NCI-H2171 (cell line): ENCODE data around the gene DCDC2C.
"Not testable (repeated sequence)": the region's sequence is repeated elsewhere in the genome, so short reads cannot be mapped to it uniquely, and the experiment has no call there.

Source experiments
- DNase-seq: peaks from one replicate; lab custom pipeline; 2025; lab: John Stamatoyannopoulos, UW

Gene DCDC2C

DNA sequence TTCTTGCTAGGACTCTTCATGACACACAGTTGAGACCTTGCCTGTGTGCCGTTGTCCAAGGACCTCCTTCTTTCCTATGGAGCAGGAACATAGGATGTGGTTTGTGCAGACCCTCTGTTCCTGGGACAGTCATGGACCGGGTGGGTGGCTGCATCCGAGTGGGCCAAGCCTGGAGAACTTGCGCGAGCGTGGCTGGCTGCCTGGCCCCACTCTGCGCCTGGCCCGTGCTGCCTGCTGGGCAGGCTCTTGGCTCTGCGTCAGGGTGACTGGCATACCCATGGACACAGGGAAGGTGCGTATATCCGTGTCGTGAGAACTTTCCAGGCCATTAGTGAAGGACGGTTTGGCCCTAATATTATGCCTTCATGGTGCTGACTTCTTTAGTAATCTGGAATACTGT is 68.2 kb downstream of the DCDC2C start:
- no peak for DNase-seq

DNA sequence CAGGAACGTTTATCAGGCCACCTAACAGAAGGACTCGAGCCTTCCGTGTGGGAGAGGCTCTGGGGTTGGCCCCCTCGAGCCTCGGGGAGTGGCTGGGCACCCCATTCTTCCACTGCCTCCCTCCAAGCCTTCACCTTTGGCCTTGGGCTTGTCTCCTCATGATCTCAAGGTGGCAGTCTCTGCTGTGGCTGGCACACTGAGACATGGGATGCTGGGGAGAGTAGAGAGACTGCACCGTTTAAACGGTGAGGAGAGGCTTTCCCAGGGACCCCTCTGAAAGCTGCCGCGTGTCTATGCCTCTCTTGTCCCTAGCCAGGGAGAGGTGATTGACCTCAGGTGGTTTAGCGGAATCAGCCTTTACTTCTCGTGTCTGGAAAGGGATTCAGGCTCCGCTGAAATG is 71.0 kb downstream of the DCDC2C start:
- no peak for DNase-seq

DNA sequence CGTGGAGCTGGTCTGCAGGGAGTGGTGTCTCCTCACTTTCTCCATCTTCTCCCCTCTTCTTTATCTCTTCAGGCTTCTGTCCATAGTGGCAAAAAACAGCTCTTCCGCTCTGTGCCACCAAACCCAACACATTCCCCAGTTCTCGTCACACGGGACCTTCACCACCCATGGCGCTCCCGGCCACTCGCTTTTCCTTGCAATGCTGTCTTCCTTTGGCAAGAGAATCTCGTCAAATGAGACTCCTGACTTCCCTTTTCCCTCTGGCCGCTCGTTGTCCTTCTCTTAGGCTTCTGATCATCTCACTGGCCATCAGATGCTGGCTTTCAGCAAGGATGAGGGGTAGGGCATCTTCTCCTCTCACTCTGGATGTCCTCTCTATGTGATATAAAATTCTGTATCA is 72.9 kb downstream of the DCDC2C start:
- DNase-seq = no peak

DNA sequence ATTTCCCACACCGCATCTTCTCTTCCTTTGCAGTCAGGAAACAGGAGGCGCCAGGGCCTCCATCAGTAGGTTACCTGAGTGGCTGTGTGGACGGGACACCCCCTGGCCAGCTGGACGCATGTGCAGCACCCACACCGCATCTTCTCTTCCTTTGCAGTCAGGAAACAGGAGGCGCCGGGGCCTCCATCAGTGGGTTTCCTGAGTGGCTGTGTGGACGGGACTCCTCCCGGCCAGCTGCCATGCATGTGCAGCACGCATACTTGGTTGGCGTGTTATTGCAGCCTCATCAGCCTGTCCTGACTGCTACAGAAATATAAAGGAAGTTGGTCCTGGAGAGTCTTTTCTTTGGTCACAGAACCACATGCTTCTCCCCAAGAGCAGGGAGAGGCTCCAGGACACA is 74.6 kb downstream of the DCDC2C start:
- DNase-seq = no peak

DNA sequence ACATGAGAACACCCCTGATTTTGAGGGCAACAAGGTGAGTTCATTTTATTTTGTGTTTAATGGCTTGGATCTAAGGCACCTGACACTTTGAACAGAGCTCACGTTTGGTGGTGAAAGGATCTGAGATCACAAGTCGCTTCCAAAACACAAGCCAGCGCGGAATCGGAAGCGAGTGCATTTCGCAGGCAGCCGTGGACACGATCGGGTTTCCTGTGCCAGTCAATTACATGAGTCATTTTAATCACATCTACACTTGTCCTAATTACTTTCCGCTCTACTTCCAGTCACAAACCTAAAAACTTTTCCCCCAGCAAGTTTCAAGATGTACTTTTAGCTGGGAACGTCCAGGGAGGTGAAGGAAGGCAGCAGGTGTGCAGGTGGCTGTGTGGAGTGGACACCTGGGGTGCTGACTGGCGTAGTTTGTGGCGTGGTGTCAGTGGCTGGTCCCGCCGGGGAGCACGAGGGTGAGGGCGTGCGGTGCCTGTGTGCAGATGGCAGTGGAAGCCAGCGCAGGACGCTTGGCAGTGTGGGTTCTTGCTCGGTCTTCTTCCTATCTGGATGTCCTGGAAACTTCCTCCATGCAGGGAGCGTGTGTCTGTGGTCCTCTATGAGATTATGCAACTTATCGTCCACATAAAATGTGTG is 75.6 kb downstream of the DCDC2C start:
- peak; percentile 8 for DNase-seq

GRCh38 chr2:3779496-3780049 is 76.2 kb downstream of the DCDC2C start:
- no peak for DNase-seq

DNA sequence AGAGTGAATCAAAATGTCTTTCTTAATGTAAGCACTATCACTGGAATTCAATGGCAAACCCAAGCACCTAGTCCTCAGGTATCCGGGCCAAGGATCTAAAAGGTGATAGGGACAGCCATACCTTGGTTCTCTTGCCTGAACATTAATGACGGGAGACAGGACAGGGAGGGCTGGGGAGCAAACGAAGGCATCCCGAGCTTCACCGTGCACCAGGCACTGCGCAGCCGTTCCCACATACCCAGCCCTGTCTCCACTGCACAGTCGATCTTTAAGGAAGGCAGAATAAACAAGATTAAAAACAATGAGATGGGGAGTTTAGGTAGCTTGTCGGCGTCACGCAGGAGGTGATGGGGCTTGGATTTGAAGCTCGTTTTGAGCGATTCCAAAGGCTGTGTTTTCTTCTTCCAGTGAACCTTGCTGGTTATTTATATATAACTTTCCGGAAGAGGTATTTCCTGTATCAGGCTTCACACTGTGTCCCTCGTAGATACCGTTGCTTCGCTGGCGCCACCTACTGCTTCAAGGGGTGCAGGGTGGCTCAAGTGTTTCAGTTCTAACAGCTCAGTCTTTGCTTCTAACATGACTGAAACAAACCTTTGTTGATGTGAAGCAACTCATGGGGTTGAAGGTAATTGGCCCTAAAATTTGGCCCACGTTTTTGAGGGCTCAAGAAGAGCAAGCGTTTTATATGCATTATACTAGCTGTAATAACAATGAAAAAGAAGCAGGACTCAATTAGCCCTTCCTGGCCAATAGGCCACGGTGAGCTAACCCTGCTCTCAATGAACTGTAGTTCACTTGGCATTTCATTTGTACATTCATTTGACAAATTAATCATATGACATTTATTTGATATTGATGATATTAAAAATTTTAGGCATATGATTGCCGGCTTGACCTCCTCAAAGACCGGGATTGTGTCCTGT is 77.4 kb downstream of the DCDC2C start:
- DNase-seq = peak; percentile 9

DNA sequence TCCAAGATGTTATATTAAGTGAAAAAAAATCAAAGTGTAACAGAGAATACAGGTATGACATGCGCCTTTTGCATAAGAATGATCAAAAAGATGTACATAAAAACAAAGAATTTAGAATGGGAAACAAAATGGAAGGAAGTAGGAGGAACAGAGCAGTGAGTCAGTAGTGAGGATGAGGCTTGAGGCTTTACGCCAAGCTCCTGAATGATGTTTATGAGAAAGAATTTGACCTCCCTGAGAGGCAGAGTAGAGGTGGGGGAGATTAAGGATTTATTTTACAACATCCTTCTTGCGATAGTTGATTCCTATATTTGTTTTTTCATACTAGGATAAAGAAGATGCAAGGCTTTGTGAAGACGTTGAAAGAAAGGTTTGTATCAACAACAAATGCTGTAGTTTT is 81.4 kb downstream of the DCDC2C start:
- no peak for DNase-seq

GRCh38 chr2:3785220-3785889 is 82.0 kb downstream of the DCDC2C start:
- no peak for DNase-seq

GRCh38 chr2:3785890-3786273 is 82.5 kb downstream of the DCDC2C start:
- DNase-seq = no peak

GRCh38 chr2:3787768-3788167 is 84.4 kb downstream of the DCDC2C start:
- DNase-seq = no peak

DNA sequence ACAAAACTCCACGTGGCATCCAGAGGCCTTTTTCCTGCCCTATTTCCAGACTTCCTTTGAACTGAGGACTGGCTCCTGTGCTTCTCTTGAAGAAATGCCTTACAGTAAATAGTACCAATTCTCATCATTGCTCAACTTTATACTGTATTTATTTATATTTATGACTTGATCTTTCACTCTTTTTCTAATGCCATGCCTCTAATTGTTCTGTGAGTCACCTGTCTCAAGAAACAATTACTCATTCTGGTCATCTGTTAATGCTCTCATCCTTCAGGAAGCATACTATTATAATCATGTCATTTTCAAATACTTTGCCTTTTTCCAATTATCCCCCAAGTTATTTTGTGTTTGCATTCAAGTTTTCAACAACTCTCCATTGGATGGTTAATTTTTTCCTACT is 85.9 kb downstream of the DCDC2C start:
- DNase-seq = no peak

- no peak for DNase-seq
Measured at GRCh38 chr2:3793249-3793648, 89.9 kb downstream of the DCDC2C start.

DNA sequence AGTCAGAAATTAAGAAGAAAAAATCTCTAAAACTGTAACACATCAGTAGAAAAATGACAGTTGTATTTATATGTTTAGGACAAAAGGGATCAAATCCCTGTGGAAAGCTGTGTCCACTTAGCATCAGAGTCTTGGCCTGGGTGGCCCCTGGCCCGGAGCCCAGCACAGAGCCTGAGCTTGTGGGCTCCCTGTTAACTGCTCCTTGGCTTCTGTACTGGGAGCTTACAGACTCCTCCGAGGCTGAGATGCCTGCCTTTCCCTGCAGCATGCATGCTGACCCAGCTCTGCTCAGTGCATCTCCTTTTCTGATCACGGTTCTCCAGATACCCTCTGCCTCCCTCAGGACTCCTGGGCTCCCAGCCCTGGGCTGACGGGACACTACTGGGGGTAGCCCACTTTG is 98.1 kb downstream of the DCDC2C start:
- DNase-seq = no peak

GRCh38 chr2:3805201-3805939 is 102.0 kb downstream of the DCDC2C start:
- DNase-seq = peak; percentile 21

DNA sequence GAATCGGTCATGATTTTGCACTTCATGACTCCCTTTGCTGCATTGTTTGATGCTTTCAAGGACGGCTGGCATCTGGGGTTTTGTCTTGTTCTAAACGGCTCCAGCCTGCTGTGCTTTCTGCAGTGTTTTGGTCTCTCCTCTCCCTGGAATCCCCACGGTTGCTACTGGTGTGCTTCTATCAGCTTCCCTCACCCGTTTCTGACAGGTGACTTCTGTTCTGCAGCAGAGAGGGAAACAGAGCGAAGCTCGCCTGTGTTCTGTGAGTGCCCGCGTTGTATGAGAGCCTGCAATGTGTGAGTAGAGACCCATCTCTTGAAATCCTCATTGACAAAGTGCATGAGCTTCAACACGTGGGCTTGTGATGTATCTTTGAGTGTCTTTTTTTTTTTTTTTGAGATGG is 102.8 kb downstream of the DCDC2C start:
- DNase-seq = no peak

DNA sequence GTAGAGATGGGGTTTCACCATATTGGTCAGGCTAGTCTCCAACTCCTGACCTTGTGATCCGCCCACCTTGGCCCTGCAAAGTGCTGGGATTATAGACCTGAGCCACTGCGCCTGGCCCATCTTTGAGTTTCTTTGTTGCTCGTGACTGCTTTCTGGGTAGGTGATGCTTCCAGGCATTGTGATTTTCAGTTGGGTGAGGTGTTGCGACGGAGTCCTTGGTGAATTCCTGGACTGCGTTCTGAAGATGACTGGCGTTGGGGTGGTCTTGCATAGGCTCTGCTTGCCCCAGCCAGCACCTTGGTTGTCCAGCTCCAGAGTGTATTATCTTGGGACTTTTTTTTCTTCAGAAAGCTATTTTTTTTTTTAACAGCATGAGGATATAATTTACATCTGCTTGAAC is 103.4 kb downstream of the DCDC2C start:
- no peak for DNase-seq

DNA sequence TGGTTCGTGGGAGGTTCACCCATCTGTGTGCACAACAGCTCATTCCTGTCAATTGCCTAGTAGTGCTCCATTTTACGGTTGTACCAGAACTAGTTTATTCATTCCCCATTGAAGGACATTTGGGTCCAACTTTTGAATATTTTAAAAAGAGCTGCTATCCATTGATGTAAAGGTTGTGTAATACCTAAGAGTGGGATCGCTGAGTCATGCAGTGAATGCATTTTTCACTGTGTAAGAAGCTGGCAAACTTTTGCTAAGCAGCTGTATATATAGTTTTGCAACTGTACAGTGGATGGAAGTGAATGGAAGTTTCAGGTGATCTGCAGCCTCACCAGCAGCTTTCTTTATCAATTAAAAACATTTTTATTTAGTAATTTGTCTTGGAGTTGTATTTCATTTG is 104.5 kb downstream of the DCDC2C start:
- no peak for DNase-seq

DNA sequence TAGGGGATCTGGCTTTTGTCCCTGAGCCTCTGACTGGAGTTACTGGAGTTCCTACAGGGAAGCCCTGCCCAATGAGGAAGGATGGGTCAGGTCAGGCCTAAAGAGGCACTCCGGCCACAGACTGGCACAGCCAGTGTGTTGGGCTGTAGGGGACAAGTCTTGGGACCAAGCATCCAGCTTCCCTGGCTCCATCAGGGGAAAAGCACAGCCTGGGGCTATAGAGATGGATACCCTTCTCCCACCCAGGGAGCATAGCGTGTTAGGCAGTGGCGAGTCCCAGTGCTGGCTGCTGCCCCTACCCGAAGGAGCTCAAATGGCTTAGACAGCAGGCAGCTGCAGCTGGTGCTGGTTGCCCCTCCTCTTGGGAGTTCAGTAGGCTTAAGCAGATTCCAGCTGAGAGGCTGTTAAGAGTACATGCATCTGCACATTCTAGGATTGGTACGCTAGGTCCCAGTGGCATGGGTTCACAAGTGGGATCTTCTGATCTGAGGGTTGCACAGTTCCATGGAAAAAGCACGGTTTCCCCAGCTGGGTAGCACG is 111.4 kb downstream of the DCDC2C start:
- DNase-seq = no peak

DNA sequence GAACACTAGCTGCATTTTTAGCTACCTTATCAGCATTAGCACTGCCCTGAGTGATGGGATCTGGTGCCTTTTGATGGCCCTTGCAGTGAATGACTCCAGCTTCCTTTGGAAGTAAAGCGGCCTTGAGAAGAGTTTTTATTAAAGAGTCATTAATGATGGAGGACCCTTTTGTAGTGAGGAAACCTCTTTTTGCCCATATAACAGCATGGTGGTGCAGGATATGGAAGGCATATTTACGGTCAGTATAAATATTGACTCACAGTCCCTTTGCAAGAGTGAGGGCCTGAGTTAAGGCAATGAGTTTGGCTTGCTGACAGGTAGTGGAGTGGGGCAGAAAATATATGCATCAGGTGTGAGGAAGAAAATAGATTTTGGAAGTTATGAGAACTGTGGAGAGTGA is 113.8 kb downstream of the DCDC2C start:
- not testable (repeated sequence) for DNase-seq

DNA sequence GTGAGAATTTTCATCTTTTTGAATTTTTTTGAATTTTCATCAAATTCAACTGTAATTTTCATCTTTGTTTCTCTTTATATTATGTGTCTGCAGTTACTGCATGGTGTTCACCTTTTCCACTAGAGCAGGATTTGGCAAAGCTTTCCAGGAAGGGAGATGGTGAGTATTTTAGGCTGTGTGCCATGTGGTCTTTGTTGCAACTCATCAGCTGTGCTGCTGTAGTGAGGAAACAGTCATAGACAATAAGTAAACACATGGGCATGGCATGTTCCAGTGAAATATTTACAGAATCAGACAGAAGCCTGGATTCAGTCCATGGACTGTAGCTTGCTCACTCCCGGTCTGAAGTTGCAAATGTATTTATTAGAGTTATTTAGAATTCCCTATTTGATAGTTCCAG is 120.4 kb downstream of the DCDC2C start:
- no peak for DNase-seq
